DMS153 (cell line): Measurements from ENCODE around the gene NPBWR2.
"Not testable (repeated sequence)": the region's sequence is repeated elsewhere in the genome, so short reads cannot be mapped to it uniquely, and the experiment has no call there.

Source experiments
- DNase-seq: peaks from one replicate; lab custom pipeline; 2025; lab: John Stamatoyannopoulos, UW

Gene NPBWR2

GRCh38 chr20:64144144-64144912, 37.0 kb upstream of the NPBWR2 start:
- DNase-seq, result no peak

GRCh38 chr20:64143018-64143801, 35.8 kb upstream of the NPBWR2 start:
- no peak for DNase-seq

GRCh38 chr20:64142590-64142989, 35.2 kb upstream of the NPBWR2 start:
- DNase-seq, result peak; percentile 78

- no peak for DNase-seq
Measured at GRCh38 chr20:64140956-64141355, 33.6 kb upstream of the NPBWR2 start.

GRCh38 chr20:64140061-64140931, 32.9 kb upstream of the NPBWR2 start:
- no peak for DNase-seq

DNA sequence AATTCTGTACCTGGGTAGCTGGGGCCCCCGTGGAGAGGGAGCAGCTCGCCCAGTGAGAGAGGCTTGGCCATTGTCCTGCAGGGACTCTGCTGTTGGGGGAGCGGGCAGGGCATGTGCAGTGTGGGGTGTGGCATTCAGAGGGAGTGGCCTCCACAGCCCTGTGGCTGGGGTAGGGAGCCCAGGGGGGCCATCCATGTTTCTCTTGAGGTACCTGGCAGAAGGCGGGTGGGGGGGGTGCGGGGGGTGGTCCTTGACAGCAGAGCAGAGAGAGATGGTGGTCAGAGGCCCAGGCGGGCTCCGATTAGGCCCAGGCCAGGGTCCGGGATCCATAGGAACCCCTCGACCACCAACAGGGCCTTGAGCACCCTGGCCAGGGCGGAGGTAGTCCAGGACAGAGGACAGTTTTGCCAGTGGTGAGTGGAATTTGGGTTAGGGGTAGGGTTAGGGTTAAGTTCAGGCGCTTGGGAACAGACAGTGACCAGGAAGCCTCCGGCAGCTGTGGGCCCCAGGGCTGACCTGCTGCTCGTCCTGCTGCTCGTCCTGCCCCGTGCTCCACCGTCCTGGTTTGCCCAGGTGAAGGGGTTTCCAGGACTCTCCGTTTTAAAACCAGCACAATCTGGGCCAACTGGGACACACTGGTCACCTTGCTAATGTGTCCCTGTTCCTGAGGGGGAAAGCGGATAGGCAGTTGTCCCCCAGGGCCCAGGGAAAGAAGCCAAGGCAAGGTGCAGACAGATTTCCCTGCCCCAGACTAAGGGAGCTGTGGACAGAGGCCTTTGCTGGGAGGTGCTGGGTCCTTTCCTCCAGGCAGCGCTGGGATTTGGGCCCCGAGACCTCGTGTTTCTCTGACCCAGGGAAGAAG, 32.1 kb upstream of the NPBWR2 start:
- DNase-seq, result no peak

DNA sequence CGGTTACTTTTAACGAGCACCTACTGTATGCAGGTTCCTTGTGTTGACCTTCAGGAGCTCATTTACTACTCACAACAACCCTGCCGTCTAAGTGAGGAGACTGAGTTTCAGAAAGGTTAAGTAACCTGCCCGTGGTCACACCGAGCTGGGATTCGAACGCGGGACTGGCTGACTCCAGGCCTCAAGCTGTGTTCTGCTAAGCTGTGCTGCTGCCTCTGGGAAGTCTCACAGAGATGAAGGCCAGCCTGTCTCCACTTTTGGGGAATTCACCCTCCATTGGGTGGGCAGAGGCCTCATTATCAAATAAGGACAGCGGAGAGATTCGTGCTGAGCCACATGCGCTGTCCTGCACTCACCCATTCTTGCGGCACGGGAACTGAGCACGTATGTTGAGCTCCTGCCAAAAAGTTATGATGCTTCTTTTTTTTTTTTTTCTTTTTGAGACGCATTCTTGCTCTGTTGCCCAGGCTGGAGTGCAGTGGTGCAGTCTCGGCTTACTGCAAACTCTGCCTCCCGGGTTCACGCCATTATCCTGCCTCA, 31.0 kb upstream of the NPBWR2 start:
- DNase-seq, result no peak

GRCh38 chr20:64137598-64138031, 30.2 kb upstream of the NPBWR2 start:
- no peak for DNase-seq

- no peak for DNase-seq
Measured at GRCh38 chr20:64136004-64136710, 28.8 kb upstream of the NPBWR2 start.

DNA sequence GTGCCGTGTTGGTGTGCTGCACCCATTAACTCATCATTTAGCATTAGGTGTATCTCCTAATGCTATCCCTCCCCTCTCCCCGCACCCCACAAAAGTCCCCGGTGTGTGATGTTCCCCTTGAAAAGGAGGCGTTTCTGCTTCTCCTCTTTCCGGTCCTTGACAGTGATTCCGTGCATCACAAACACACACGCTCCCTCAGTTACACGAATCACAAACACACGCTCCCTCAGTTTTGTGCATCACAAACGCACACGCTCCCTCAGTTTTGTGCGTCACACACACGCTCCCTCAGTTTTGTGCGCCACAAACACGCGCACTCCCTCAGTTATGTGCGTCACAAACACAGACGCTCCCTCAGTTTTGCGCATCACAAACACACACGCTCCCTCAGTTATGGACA, 27.4 kb upstream of the NPBWR2 start:
- DNase-seq, result not testable (repeated sequence)

GRCh38 chr20:64133951-64134407, 26.6 kb upstream of the NPBWR2 start:
- DNase-seq, result no peak

GRCh38 chr20:64131406-64131805, 24.0 kb upstream of the NPBWR2 start:
- peak; percentile 36 for DNase-seq

DNA sequence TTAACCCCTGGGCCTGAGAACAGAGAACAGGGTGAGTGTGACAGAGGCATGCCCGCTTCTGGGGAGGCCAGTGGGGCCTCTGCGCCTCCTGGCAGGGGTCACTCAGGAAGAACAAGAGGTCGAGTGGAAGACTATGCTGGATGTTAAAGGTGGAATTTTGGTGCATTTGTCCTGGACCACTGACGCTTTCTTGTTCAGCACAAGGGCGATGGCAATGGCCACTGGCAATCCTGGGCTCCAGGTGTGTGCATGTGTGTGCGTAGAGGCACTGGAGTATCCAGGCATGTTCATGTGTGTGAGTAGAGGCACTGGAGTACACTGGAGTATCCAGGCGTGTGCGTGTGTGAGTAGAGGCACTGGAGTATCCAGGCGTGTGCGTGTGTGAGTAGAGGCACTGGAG, 23.5 kb upstream of the NPBWR2 start:
- no peak for DNase-seq

- no peak for DNase-seq
Measured at GRCh38 chr20:64130271-64130670, 22.9 kb upstream of the NPBWR2 start.

GRCh38 chr20:64129146-64129782, 21.9 kb upstream of the NPBWR2 start:
- DNase-seq, result no peak

GRCh38 chr20:64123517-64123916, 16.2 kb upstream of the NPBWR2 start:
- DNase-seq, result not testable (repeated sequence)

- not testable (repeated sequence) for DNase-seq
Measured at GRCh38 chr20:64122927-64123326, 15.6 kb upstream of the NPBWR2 start.

DNA sequence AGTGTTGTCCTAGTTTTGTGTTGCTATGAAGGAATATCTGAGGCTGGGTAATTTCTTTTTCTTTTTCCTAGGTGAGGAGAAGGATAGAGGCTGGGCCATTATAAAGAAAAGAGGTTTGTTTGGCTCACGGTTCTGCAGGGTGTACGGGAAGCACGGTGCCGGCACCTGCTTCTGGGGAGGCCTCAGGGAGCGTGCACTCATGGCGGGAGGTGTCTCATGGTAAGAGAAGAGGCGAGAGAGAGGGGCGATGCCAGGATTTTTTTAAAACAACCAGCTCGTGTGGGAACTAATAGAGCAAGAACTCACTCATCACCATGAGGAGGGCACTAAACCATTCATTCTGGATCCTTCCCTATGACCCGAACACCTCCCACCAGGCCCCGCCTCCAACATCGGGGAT, 14.2 kb upstream of the NPBWR2 start:
- no peak for DNase-seq

DNA sequence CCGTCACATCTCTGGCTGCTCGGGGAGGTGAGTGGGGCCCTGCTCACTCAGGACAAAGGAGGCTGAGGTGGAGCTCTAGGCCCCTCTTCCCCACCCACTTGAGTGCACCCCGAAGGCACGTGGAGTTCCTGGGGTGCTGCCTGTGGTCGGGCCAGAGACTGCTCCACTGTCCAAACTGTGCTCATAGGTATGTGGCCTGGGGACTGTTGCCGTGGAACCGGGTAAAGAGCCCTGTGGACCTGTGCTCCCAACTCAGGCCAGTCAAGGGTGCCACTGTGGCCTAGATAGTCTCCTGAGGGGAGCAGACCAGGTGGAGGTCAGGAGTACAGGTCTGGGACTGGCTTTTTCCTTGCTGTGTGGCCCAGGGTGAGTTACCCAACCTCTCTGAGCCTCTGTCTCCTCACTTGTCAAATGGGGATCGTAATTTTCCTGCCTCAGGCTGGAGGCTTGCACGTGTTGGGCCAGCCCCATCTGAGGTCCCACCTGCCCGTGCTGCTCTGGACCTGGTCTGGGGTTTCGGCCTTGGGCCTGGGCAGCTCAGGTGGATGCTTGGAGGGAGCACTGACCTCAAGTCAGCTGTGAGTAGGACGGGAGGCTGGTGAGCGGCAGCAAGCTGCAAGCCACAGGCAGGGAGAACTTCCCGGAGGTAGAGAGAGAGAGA, 12.4 kb upstream of the NPBWR2 start:
- DNase-seq, result no peak
